CD4-positive, alpha-beta T cell (primary cell): ENCODE results near the gene EEF1AKMT4. TPM values are rescaled to one million over a fixed set of nuclear protein-coding genes. Genes with fewer than 3 reads are reported as not detected.

ENCODE experiments used
- ATAC-seq: fragments of 200-7000 bp; cut with Tn5 transposase; one replicate; pipeline ENCODE4 v1.10.0; 2022; ENCODE audit warnings: mild to moderate bottlenecking; ENCODE audit not compliant: poor library complexity
- CTCF ChIA-PET: fragments of 350-600 bp; sonication (Branson Sonifier 250); formaldehyde crosslinking; loops from one replicate; lab custom pipeline; 2021; ENCODE audit warnings: antibody characterized with exemption, inconsistent platforms; lab: Charles Lee
- POLR2A ChIA-PET: fragments of 350-600 bp; sonication (Branson Sonifier 250); formaldehyde crosslinking; loops from one replicate; lab custom pipeline; 2021; ENCODE audit warnings: antibody characterized with exemption, inconsistent platforms; lab: Charles Lee
- DNase-seq, 14 experiments: peaks; one replicate each; pipeline ENCODE4 v3.0.0-alpha.2; 2013 to 2020; ENCODE audit warnings: mixed read lengths in 2 of 14
- H3K27ac ChIP-seq, 2 donors: one replicate each; pipeline versions ENCODE4 v1.5.1 to v1.7.0; 2013; ENCODE audit warnings: low read length in 2 of 2, low read depth in 1 of 2, mild to moderate bottlenecking in 1 of 2
- H3K27me3 ChIP-seq, 2 experiments: 1 replicate in 1 of 2; 2 replicates in 1 of 2; pipeline versions ENCODE4 v1.6.1 to v1.7.0; 2013; ENCODE audit warnings: low read length in 2 of 2, control low read depth in 1 of 2, mild to moderate bottlenecking in 1 of 2, moderate library complexity in 1 of 2; ENCODE audit not compliant: insufficient read depth in 2 of 2, control insufficient read depth in 1 of 2
- H3K36me3 ChIP-seq: one replicate; pipeline ENCODE4 v1.6.1; 2013; ENCODE audit warnings: low read length, control low read depth; ENCODE audit not compliant: insufficient read depth
- H3K4me1 ChIP-seq: one replicate; pipeline ENCODE4 v1.6.1; 2013; ENCODE audit warnings: low read length, control low read depth; ENCODE audit not compliant: insufficient read depth
- H3K4me3 ChIP-seq: one replicate; pipeline ENCODE4 v1.5.1; 2013; ENCODE audit warnings: mild to moderate bottlenecking, low read length, moderate library complexity
- H3K9me3 ChIP-seq, 2 experiments: 1 replicate in 1 of 2; 2 replicates in 1 of 2; pipeline versions ENCODE4 v1.6.1 to v1.7.0; 2013; ENCODE audit warnings: low read length in 2 of 2, mild to moderate bottlenecking in 2 of 2, control low read depth in 1 of 2, moderate library complexity in 1 of 2; ENCODE audit not compliant: control insufficient read depth in 1 of 2, insufficient read depth in 1 of 2
- H3K27ac Mint-ChIP-seq: one replicate; pipeline ENCODE4 v1.8.0; 2020; ENCODE audit warnings: mixed read lengths
- H3K27me3 Mint-ChIP-seq: one replicate; pipeline ENCODE4 v1.8.0; 2021; ENCODE audit warnings: mixed read lengths
- H3K36me3 Mint-ChIP-seq: one replicate; pipeline ENCODE4 v1.8.0; 2021; ENCODE audit warnings: low read depth, mixed read lengths
- H3K4me1 Mint-ChIP-seq: one replicate; pipeline ENCODE4 v1.8.0; 2021; ENCODE audit warnings: low read depth, mixed read lengths
- H3K4me3 Mint-ChIP-seq: one replicate; pipeline ENCODE4 v1.8.0; 2020; ENCODE audit warnings: mild to moderate bottlenecking, mixed read lengths
- H3K9me3 Mint-ChIP-seq: one replicate; pipeline ENCODE4 v1.8.0; 2020; ENCODE audit warnings: mixed read lengths
- intact Hi-C, 2 experiments: fragments of 100-400 bp; cut with DNase I in 1 of 2; cut with micrococcal nuclease in 1 of 2; formaldehyde crosslinking; loops; one replicate each; pipeline versions ENCODE4 v1.15.1 to v1.9.0; 2023 to 2025; cut with DNase I, micrococcal nuclease
- total RNA-seq, 174 experiments: library from RNA in 2 of 174; stranded (reverse) in 2 of 174; gene quantifications; one replicate each; pipeline ENCODE4 v1.2.3 and lab custom pipeline; 2021 to 2026
- TF ChIP-seq, protein P1 (sequence below): fragments of 200-600 bp; IDR thresholded peaks from one replicate; pipeline ENCODE4 v1.8.0; 2022; ENCODE audit warnings: antibody characterized with exemption, mild to moderate bottlenecking

EEF1AKMT4 gene
- total RNA-seq, 2 experiments from 2014 or later: not detected

- no peak overlapping the region for H3K4me3 ChIP-seq
- H3K27me3 Mint-ChIP-seq: peaks cover 39% of the 10 kb centered on the region
- POLR2A ChIA-PET: no interaction called here
- no peaks in the 10 kb centered on the region for H3K36me3 Mint-ChIP-seq
- H3K27ac ChIP-seq: no peak overlapping the region
- intact Hi-C loops: no loop called here
- H3K27me3 ChIP-seq: peaks cover 40 to 49% of the 10 kb centered on the region in 2 experiments
- TF ChIP-seq, protein P1, sequence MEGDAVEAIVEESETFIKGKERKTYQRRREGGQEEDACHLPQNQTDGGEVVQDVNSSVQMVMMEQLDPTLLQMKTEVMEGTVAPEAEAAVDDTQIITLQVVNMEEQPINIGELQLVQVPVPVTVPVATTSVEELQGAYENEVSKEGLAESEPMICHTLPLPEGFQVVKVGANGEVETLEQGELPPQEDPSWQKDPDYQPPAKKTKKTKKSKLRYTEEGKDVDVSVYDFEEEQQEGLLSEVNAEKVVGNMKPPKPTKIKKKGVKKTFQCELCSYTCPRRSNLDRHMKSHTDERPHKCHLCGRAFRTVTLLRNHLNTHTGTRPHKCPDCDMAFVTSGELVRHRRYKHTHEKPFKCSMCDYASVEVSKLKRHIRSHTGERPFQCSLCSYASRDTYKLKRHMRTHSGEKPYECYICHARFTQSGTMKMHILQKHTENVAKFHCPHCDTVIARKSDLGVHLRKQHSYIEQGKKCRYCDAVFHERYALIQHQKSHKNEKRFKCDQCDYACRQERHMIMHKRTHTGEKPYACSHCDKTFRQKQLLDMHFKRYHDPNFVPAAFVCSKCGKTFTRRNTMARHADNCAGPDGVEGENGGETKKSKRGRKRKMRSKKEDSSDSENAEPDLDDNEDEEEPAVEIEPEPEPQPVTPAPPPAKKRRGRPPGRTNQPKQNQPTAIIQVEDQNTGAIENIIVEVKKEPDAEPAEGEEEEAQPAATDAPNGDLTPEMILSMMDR: no peak
- H3K9me3 ChIP-seq: peaks cover 0 to 5% of the 10 kb centered on the region in 2 experiments
- H3K4me1 ChIP-seq: peaks cover 22% of the 10 kb centered on the region
- no peaks in the 10 kb centered on the region for H3K36me3 ChIP-seq
- ATAC-seq (no peak), DNase-seq (no peak)
- CTCF ChIA-PET: no interaction called here
- H3K4me3 Mint-ChIP-seq: no peak overlapping the region
- peaks cover 14% of the 10 kb centered on the region for H3K4me1 Mint-ChIP-seq
- no peak overlapping the region for H3K27ac Mint-ChIP-seq
- no peaks in the 10 kb centered on the region for H3K9me3 Mint-ChIP-seq
Measured at GRCh38 chr3:184233127-184233843, 16.2 kb upstream of the EEF1AKMT4 start.

DNA sequence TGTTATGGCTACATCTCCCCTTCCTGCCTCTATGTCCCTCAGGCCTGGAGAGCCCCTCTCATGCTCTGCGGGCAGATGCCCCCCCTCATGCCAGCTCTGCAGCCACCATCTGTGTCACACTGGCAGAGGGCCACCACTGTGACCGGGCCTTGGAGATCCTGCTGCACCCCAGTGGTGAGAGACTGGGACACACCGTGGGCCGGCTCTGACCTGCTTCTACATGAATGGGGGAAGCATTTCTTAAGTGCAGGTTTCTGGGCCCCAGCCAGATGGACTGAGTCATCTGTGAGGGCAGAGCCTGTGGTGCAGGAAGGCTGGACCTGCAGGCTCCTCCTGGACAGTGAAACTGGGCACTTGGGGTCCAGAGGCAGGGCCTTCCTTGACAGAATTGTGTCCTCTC lies 15.2 kb upstream of the EEF1AKMT4 start:
- peaks cover 15% of the 10 kb centered on the region for H3K4me1 ChIP-seq
- H3K36me3 Mint-ChIP-seq: no peaks in the 10 kb centered on the region
- POLR2A ChIA-PET: no interaction called here
- CTCF ChIA-PET: no interaction called here
- DNase-seq (no peak), ATAC-seq (no peak)
- H3K27me3 ChIP-seq: peaks cover 31 to 40% of the 10 kb centered on the region in 2 experiments
- no peak overlapping the region for H3K27ac Mint-ChIP-seq
- H3K36me3 ChIP-seq: no peaks in the 10 kb centered on the region
- H3K9me3 ChIP-seq: peaks cover 0 to 5% of the 10 kb centered on the region in 2 experiments
- H3K9me3 Mint-ChIP-seq: no peaks in the 10 kb centered on the region
- TF ChIP-seq, protein P1: no peak
- peaks cover 10% of the 10 kb centered on the region for H3K4me1 Mint-ChIP-seq
- H3K4me3 ChIP-seq: no peak overlapping the region
- intact Hi-C loops: no loop called here
- H3K4me3 Mint-ChIP-seq: no peak overlapping the region
- peaks cover 31% of the 10 kb centered on the region for H3K27me3 Mint-ChIP-seq
- no peak overlapping the region for H3K27ac ChIP-seq

- H3K27me3 ChIP-seq: peaks cover 28 to 36% of the 10 kb centered on the region in 2 experiments
- Mint-ChIP-seq H3K36me3 (no peaks in the 10 kb centered on the region), H3K9me3 (no peaks in the 10 kb centered on the region), H3K27me3 (peaks cover 31% of the 10 kb centered on the region), H3K27ac (no peak overlapping the region), H3K4me1 (peaks cover 10% of the 10 kb centered on the region), H3K4me3 (no peak overlapping the region)
- TF ChIP-seq, protein P1: no peak
- CTCF ChIA-PET: no interaction called here
- POLR2A ChIA-PET: no interaction called here
- peaks cover 11% of the 10 kb centered on the region for H3K4me1 ChIP-seq
- H3K27ac ChIP-seq: no peak overlapping the region
- no peaks in the 10 kb centered on the region for H3K36me3 ChIP-seq
- no peak for DNase-seq
- H3K9me3 ChIP-seq: peaks cover 0 to 1% of the 10 kb centered on the region in 2 experiments
- ATAC-seq: no peak
- intact Hi-C loops: no loop called here
- no peak overlapping the region for H3K4me3 ChIP-seq
Measured at GRCh38 chr3:184234671-184235380, 14.6 kb upstream of the EEF1AKMT4 start.
